Dendritic cell treated with granulocyte-macrophage colony-stimulating factor and Interleukin-4, amounts not matched to agents 40 ng/mL and 50 ng/mL, for 4 days (primary cell): ENCODE results near the gene RSL1D1.
"Not testable (repeated sequence)": the region's sequence is repeated elsewhere in the genome, so short reads cannot be mapped to it uniquely, and the experiment has no call there.

Experiments used
- H3K27ac Mint-ChIP-seq: one replicate; pipeline ENCODE4 v1.8.0; 2022; ENCODE audit warnings: mild to moderate bottlenecking, mixed read lengths
- H3K27me3 Mint-ChIP-seq: one replicate; pipeline ENCODE4 v1.8.0; 2022; ENCODE audit warnings: mild to moderate bottlenecking, mixed read lengths
- H3K36me3 Mint-ChIP-seq: one replicate; pipeline ENCODE4 v1.8.0; 2022; ENCODE audit warnings: low read depth, mixed read lengths
- H3K4me1 Mint-ChIP-seq: one replicate; pipeline ENCODE4 v1.8.0; 2022; ENCODE audit warnings: low read depth, mixed read lengths
- H3K4me3 Mint-ChIP-seq: one replicate; pipeline ENCODE4 v1.8.0; 2022; ENCODE audit warnings: mild to moderate bottlenecking, moderate library complexity, mixed read lengths
- H3K9me3 Mint-ChIP-seq: one replicate; pipeline ENCODE4 v1.8.0; 2022; ENCODE audit warnings: mixed read lengths
- intact Hi-C: fragments of 100-400 bp; cut with micrococcal nuclease; formaldehyde crosslinking; loops from one replicate; pipeline ENCODE4 v1.15.0; 2022

RSL1D1 gene

GRCh38 chr16:11833951-11834695 lies 17.2 kb downstream of the RSL1D1 start:
- Mint-ChIP-seq H3K36me3 (peaks cover 35% of the 10 kb centered on the region), H3K27ac (no peak overlapping the region), H3K27me3 (no peaks in the 10 kb centered on the region), H3K4me1 (peaks cover 7% of the 10 kb centered on the region), H3K9me3 (no peaks in the 10 kb centered on the region), H3K4me3 (no peak overlapping the region)
- intact Hi-C loops, result no loop called here

- Mint-ChIP-seq H3K4me3 (no peak overlapping the region), H3K27me3 (no peaks in the 10 kb centered on the region), H3K9me3 (no peaks in the 10 kb centered on the region), H3K36me3 (no peaks in the 10 kb centered on the region), H3K27ac (no peak overlapping the region), H3K4me1 (peaks cover 10% of the 10 kb centered on the region)
- intact Hi-C loops, result no loop called here
Measured at GRCh38 chr16:11828696-11829095, 22.6 kb downstream of the RSL1D1 start.

DNA sequence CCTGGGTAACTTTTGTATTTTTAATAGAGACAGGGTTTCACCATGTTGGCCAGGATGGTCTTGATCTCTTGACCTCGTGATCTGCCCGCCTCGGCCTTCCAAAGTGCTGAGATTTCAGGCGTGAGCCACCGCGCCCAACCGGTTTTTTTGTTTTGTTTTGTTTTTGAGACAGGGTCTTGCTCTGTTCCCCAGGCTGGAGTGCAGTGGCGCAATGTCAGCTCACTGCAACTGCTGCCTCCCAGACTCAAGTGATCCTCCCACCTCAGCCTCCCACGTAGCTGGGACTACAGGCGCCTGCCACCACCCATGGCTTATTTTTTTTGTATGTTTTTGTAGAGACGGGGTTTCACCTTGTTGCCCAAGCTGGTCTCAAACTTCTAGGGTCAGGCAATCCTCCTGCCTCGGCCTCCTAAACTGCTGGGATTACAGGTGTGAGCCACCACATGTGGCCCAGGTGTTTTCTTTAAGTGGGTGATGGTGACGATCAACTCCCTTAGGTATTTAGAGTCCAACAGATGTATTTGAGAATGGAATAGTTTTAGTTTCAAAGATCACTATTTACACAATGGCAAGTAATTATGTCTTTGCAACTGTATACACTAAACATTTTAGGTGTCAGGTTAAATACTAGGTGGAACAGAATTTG lies 25.7 kb downstream of the RSL1D1 start:
- H3K4me1 Mint-ChIP-seq, result peaks cover 17% of the 10 kb centered on the region
- intact Hi-C loops, H3K27ac Mint-ChIP-seq, H3K9me3 Mint-ChIP-seq, H3K36me3 Mint-ChIP-seq, H3K27me3 Mint-ChIP-seq, H3K4me3 Mint-ChIP-seq: not testable (repeated sequence)

DNA sequence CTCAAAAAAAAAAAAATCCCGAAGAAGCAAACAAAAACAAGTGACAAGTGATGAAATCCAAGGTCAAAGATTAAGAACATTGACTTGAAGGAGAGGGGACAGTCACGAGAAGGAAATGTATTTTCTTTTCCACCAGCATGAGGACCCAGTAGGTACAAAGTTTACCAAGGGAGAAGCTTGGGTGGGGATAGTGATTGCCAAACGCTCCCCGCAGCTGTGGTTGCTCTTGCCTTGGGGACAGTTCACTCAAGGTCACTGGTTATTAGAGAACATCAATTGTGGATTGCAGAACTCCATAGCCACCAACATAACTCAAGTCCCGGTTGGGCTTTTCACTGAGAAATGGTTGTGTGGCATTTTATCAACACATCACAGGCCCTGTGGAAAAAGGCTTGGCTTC lies 27.0 kb downstream of the RSL1D1 start:
- H3K9me3 Mint-ChIP-seq, result peaks cover 9% of the 10 kb centered on the region
- H3K36me3 Mint-ChIP-seq, result peaks cover 6% of the 10 kb centered on the region
- intact Hi-C loops, result no loop called here
- H3K4me1 Mint-ChIP-seq, result peaks cover 23% of the 10 kb centered on the region
- H3K27ac Mint-ChIP-seq, result peak overlapping the region; percentile 74
- no peaks in the 10 kb centered on the region for H3K27me3 Mint-ChIP-seq
- H3K4me3 Mint-ChIP-seq, result no peak overlapping the region

GRCh38 chr16:11823645-11824044 lies 27.7 kb downstream of the RSL1D1 start:
- Mint-ChIP-seq H3K4me1 (peaks cover 23% of the 10 kb centered on the region), H3K27ac (peak overlapping the region; percentile 74)
- intact Hi-C loops, H3K4me3 Mint-ChIP-seq, H3K27me3 Mint-ChIP-seq, H3K9me3 Mint-ChIP-seq, H3K36me3 Mint-ChIP-seq: not testable (repeated sequence)

GRCh38 chr16:11819798-11820197 lies 31.5 kb downstream of the RSL1D1 start:
- no peak overlapping the region for H3K27ac Mint-ChIP-seq
- H3K9me3 Mint-ChIP-seq, result peaks cover 9% of the 10 kb centered on the region
- peaks cover 6% of the 10 kb centered on the region for H3K36me3 Mint-ChIP-seq
- H3K27me3 Mint-ChIP-seq, result no peaks in the 10 kb centered on the region
- H3K4me1 Mint-ChIP-seq, result peaks cover 37% of the 10 kb centered on the region
- no peak overlapping the region for H3K4me3 Mint-ChIP-seq
- intact Hi-C loops, result loop anchor here (10.0 kb wide), 1 partner anchor 425 kb away; no protein-coding TSS in a partner anchor

GRCh38 chr16:11818970-11819369 lies 32.4 kb downstream of the RSL1D1 start:
- H3K9me3 Mint-ChIP-seq, H3K27ac Mint-ChIP-seq, H3K27me3 Mint-ChIP-seq, H3K4me3 Mint-ChIP-seq, H3K36me3 Mint-ChIP-seq: not testable (repeated sequence)
- intact Hi-C loops, result loop anchor here (10.0 kb wide), 1 partner anchor 424 kb away; no protein-coding TSS in a partner anchor
- peaks cover 38% of the 10 kb centered on the region for H3K4me1 Mint-ChIP-seq

DNA sequence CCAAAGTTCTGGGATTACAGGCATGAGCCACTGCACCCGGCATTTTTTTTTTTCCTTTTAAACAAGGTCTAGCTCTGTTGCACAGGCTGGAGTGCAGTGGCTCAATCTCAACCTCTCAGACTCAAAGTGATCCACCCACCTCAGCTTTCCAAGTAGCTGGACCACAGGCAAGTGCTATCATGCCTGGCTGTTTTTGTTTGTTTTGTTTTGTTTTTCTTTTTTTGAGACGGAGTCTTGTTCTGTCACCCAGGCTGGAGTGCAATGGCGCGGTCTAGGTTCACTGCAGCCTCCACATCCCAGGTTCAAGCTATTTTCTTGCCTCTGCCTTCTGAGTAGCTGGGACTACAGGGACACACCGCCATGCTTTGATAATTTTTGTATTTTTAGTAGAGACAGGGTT lies 35.2 kb downstream of the RSL1D1 start:
- Mint-ChIP-seq H3K4me1 (peaks cover 30% of the 10 kb centered on the region), H3K36me3 (no peaks in the 10 kb centered on the region), H3K4me3 (no peak overlapping the region), H3K9me3 (no peaks in the 10 kb centered on the region), H3K27ac (peak overlapping the region; percentile 79), H3K27me3 (no peaks in the 10 kb centered on the region)
- intact Hi-C loops, result loop anchor here (10.0 kb wide), 1 partner anchor 421 kb away; no protein-coding TSS in a partner anchor

DNA sequence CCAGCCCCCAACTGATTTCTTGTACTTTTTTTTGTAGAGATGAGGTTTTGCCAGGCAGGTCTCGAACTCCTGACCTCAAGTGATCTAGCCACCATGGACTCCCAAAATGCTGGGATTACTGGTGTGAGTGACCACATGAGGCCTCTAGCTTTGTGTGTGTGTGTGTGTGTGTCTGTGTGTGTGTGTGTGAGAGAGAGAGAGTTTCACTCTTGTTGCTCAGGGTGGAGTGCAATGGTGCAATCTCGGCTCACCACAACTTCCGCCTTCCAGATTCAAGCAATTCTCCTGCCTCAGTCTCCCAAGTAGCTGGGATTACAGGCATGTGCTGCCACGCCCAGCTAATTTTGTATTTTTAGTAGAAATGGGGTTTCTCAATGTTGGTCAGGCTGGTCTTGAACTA lies 36.5 kb downstream of the RSL1D1 start:
- intact Hi-C loops, result loop anchor here (2.0 to 10.0 kb wide), 2 partner anchors 16 to 420 kb away; no protein-coding TSS in a partner anchor
- Mint-ChIP-seq H3K4me1 (peaks cover 33% of the 10 kb centered on the region), H3K27ac (peak overlapping the region; percentile 79)
- H3K4me3 Mint-ChIP-seq, H3K36me3 Mint-ChIP-seq, H3K9me3 Mint-ChIP-seq, H3K27me3 Mint-ChIP-seq: not testable (repeated sequence)

DNA sequence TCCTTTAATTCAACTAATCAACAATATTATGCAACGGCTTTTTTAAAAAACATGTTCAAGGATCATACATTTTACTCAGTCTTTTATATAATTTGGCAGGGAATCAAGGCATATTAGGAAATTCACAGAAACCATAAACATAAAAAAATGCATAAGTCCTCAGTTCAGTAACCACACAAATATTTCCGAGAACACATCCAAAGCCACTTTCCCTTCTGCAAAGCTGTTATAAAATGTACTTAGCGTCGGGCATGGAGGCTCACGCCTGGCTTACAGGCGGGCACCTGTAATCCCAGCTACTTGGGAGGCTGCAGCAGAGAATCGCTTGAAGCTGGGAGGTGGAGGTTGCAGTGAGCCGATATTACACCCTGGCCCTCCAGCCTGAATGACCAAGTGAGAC lies 44.6 kb downstream of the RSL1D1 start:
- no peak overlapping the region for H3K27ac Mint-ChIP-seq
- H3K4me1 Mint-ChIP-seq, result peaks cover 20% of the 10 kb centered on the region
- no peak overlapping the region for H3K4me3 Mint-ChIP-seq
- H3K27me3 Mint-ChIP-seq, result peaks cover 10% of the 10 kb centered on the region
- intact Hi-C loops, result no loop called here
- no peaks in the 10 kb centered on the region for H3K36me3 Mint-ChIP-seq
- H3K9me3 Mint-ChIP-seq, result no peaks in the 10 kb centered on the region

GRCh38 chr16:11805556-11805955 lies 45.8 kb downstream of the RSL1D1 start:
- Mint-ChIP-seq H3K27me3 (peaks cover 10% of the 10 kb centered on the region), H3K4me3 (no peak overlapping the region), H3K27ac (no peak overlapping the region), H3K4me1 (peaks cover 30% of the 10 kb centered on the region), H3K36me3 (no peaks in the 10 kb centered on the region), H3K9me3 (no peaks in the 10 kb centered on the region)
- intact Hi-C loops, result no loop called here

- no peak overlapping the region for H3K4me3 Mint-ChIP-seq
- H3K27me3 Mint-ChIP-seq, result peaks cover 10% of the 10 kb centered on the region
- peak overlapping the region; percentile 62 for H3K27ac Mint-ChIP-seq
- H3K9me3 Mint-ChIP-seq, result no peaks in the 10 kb centered on the region
- H3K36me3 Mint-ChIP-seq, result peaks cover 17% of the 10 kb centered on the region
- H3K4me1 Mint-ChIP-seq, result peaks cover 44% of the 10 kb centered on the region
- intact Hi-C loops, result no loop called here
Measured at GRCh38 chr16:11801481-11802021, 49.8 kb downstream of the RSL1D1 start.

DNA sequence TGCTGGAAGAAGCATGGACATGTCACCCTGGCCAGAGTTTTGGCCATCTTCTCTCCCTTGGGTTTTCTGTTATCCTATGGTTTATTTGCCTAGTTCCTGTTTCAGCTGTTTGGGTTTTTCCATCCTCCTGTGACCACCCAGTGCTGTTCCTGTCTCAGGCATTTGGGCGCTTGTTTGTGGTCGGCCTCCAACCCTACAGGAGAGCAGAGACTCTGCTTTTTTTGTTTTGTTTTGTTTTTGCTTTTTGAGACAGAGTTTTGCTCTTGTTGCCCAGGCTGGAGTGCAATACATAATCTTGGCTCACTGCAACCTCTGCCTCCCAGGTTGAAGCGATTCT lies 51.0 kb downstream of the RSL1D1 start:
- peak overlapping the region; percentile 97 for H3K4me3 Mint-ChIP-seq
- H3K4me1 Mint-ChIP-seq, result peaks cover 53% of the 10 kb centered on the region
- peaks cover 5% of the 10 kb centered on the region for H3K27me3 Mint-ChIP-seq
- no peaks in the 10 kb centered on the region for H3K9me3 Mint-ChIP-seq
- intact Hi-C loops, result no loop called here
- H3K36me3 Mint-ChIP-seq, result peaks cover 29% of the 10 kb centered on the region
- H3K27ac Mint-ChIP-seq, result peak overlapping the region; percentile 95
